GM04503 (cell line): ENCODE measurements around the gene TIAM2.

ENCODE experiments used
- DNase-seq: peaks from one replicate; pipeline ENCODE4 v3.0.0-alpha.2; 2012; ENCODE audit warnings: low read depth

Gene TIAM2

GRCh38 chr6:155130161-155130853 is 135.2 kb downstream of the TIAM2 start:
- DNase-seq, result no peak

- DNase-seq, result no peak
Observed at GRCh38 chr6:155132617-155133016, 137.5 kb downstream of the TIAM2 start.

GRCh38 chr6:155141002-155141401 is 145.9 kb downstream of the TIAM2 start:
- no peak for DNase-seq

- DNase-seq, result no peak
Observed at GRCh38 chr6:155141512-155141911, 146.4 kb downstream of the TIAM2 start.

- DNase-seq, result no peak
Observed at GRCh38 chr6:155142168-155143028, 147.3 kb downstream of the TIAM2 start.

- no peak for DNase-seq
Observed at GRCh38 chr6:155143029-155143577, 148.0 kb downstream of the TIAM2 start.

- DNase-seq, result no peak
Observed at GRCh38 chr6:155143578-155144106, 148.5 kb downstream of the TIAM2 start.

- no peak for DNase-seq
Observed at GRCh38 chr6:155146205-155146604, 151.1 kb downstream of the TIAM2 start.

GRCh38 chr6:155147958-155148663 is 153.0 kb downstream of the TIAM2 start:
- no peak for DNase-seq

- DNase-seq, result no peak
Observed at GRCh38 chr6:155150967-155151671, 156.0 kb downstream of the TIAM2 start.

GRCh38 chr6:155152211-155153076 is 157.3 kb downstream of the TIAM2 start:
- DNase-seq, result no peak

- DNase-seq, result peak; percentile 64
Observed at GRCh38 chr6:155154158-155154830, 159.2 kb downstream of the TIAM2 start.

GRCh38 chr6:155155787-155156447 is 160.8 kb downstream of the TIAM2 start:
- DNase-seq, result no peak

GRCh38 chr6:155157101-155157500 is 162.0 kb downstream of the TIAM2 start:
- DNase-seq, result no peak

- DNase-seq, result no peak
Observed at GRCh38 chr6:155158030-155158843, 163.1 kb downstream of the TIAM2 start.

- no peak for DNase-seq
Observed at GRCh38 chr6:155162682-155163081, 167.6 kb downstream of the TIAM2 start.

- DNase-seq, result no peak
Observed at GRCh38 chr6:155163601-155164000, 168.5 kb downstream of the TIAM2 start.

GRCh38 chr6:155165029-155165710 is 170.1 kb downstream of the TIAM2 start:
- DNase-seq, result no peak
